HepG2 (cell line): ENCODE data around the gene PTPRE. TPM values are rescaled to one million over a fixed set of nuclear protein-coding genes. Genes with fewer than 3 reads are reported as not detected.

Source experiments
- ATAC-seq: fragments of 200-7000 bp; cut with Tn5 transposase; 3 replicates; pipeline ENCODE4 v1.9.1; 2020; ENCODE audit warnings: mild to moderate bottlenecking, moderate library complexity
- BruUV-seq: library from RNA; stranded (reverse); fragments of 400-500 nt; replicated peaks from 2 replicates; lab custom pipeline; 2021; lab: Mats Ljungman, UMichigan
- CTCF ChIA-PET: fragments of 300-600 bp; formaldehyde crosslinking; extraction: SDS; loops from one replicate; lab custom pipeline; 2021; ENCODE audit warnings: low total read pairs, inconsistent platforms, low intra/inter-chr PET ratio; lab: Yijun Ruan, JAX
- POLR2A ChIA-PET: fragments of 350-600 bp; sonication (Branson Sonifier 250); formaldehyde crosslinking; loops from one replicate; lab custom pipeline; 2020; ENCODE audit warnings: antibody characterized with exemption, inconsistent platforms; lab: Yijun Ruan, JAX
- DNase-seq: peaks from one replicate; pipeline ENCODE4 v3.0.0-alpha.2; 2015; ENCODE audit warnings: low spot score
- FAIRE-seq: peaks from 3 replicates; lab custom pipeline; 2011; peaks lifted over from hg19 to GRCh38; lab: Jason Lieb, UNC
- H2AFZ ChIP-seq: one replicate; pipeline ENCODE4 v1.6.1; 2011; ENCODE audit warnings: low read length, inconsistent platforms
- H3K27ac ChIP-seq: fragments of 300-600 bp; 3 replicates; pipeline ENCODE4 v1.8.0; 2011; ENCODE audit warnings: mixed run types, mild to moderate bottlenecking, mixed read lengths, low read length, inconsistent platforms; ENCODE audit not compliant: insufficient read depth; ENCODE audit errors: extremely low read length
- H3K27me3 ChIP-seq, 2 experiments: fragments of 200-600 bp in 1 of 2; 2 replicates in 1 of 2; 3 replicates in 1 of 2; pipeline versions ENCODE4 v1.6.0 to v1.8.0; 2011; ENCODE audit warnings: low read length in 2 of 2, mild to moderate bottlenecking in 2 of 2, moderate library complexity in 2 of 2, inconsistent platforms in 1 of 2; ENCODE audit not compliant: insufficient read depth in 2 of 2, control insufficient read depth in 1 of 2
- H3K36me3 ChIP-seq, 2 experiments: fragments of 200-600 bp in 1 of 2; replicated peaks in 1 of 2; 2 replicates in 1 of 2; 3 replicates in 1 of 2; pipeline versions ENCODE4 v1.5.1 to v1.8.0; 2011; ENCODE audit warnings: low read length in 2 of 2, inconsistent platforms in 1 of 2; ENCODE audit not compliant: insufficient read depth in 2 of 2, control insufficient read depth in 1 of 2
- H3K4me1 ChIP-seq: 2 replicates; pipeline ENCODE4 v1.5.1; 2012; ENCODE audit warnings: low read length, inconsistent platforms; ENCODE audit not compliant: insufficient read depth
- H3K4me2 ChIP-seq: 2 replicates; pipeline ENCODE4 v1.6.0; 2011; ENCODE audit warnings: low read depth, low read length, inconsistent platforms
- H3K4me3 ChIP-seq, 3 experiments: fragments of 200-600 bp in 1 of 3; sonication (generic), shearing (Covaris generic) in 1 of 3; replicated peaks in 1 of 3; 2 replicates each; pipeline ENCODE4 v1.5.1; 2011 to 2016; ENCODE audit warnings: low read length in 3 of 3, inconsistent platforms in 2 of 3, low read depth in 2 of 3, mild to moderate bottlenecking in 2 of 3, control low read depth in 1 of 3, mixed read lengths in 1 of 3; ENCODE audit not compliant: insufficient read depth in 1 of 3
- H3K79me2 ChIP-seq: one replicate; pipeline ENCODE4 v1.6.1; 2011; ENCODE audit warnings: low read length, inconsistent platforms; ENCODE audit not compliant: insufficient read depth
- H3K9ac ChIP-seq: 2 replicates; pipeline ENCODE4 v1.6.0; 2011; ENCODE audit warnings: mild to moderate bottlenecking, low read depth, low read length, inconsistent platforms; ENCODE audit not compliant: insufficient read depth
- H3K9me3 ChIP-seq: 2 replicates; pipeline ENCODE4 v1.5.1; 2012; ENCODE audit warnings: mild to moderate bottlenecking, low read length
- H4K20me1 ChIP-seq: 2 replicates; pipeline ENCODE4 v1.6.0; 2011; ENCODE audit warnings: inconsistent platforms, mild to moderate bottlenecking, low read length, moderate library complexity; ENCODE audit not compliant: insufficient read depth
- ATAD3A ChIP-seq: sonication (generic); formaldehyde crosslinking; IDR thresholded peaks from 2 replicates; pipeline ENCODE4 v1.4.0; 2020; ENCODE audit warnings: missing genetic modification reagents
- CCDC6 ChIP-seq: sonication (generic); formaldehyde crosslinking; IDR thresholded peaks from 2 replicates; pipeline ENCODE4 v1.8.1; 2022; ENCODE audit warnings: mild to moderate bottlenecking, missing genetic modification reagents, moderate library complexity
- FOXK1 ChIP-seq: sonication (generic); formaldehyde crosslinking; IDR thresholded peaks from 2 replicates; pipeline ENCODE4 v1.4.0; 2020; ENCODE audit warnings: low read depth, missing genetic modification reagents, borderline replicate concordance
- HMG20A ChIP-seq: IDR thresholded peaks from 2 replicates; pipeline ENCODE4 v1.6.1; 2016; ENCODE audit warnings: borderline replicate concordance
- KLF6 ChIP-seq: IDR thresholded peaks from 2 replicates; pipeline ENCODE4 v1.8.0; 2016; ENCODE audit warnings: missing biosample characterization, missing genetic modification reagents
- MEF2D ChIP-seq: sonication (generic); formaldehyde crosslinking; IDR thresholded peaks from 2 replicates; pipeline ENCODE4 v1.5.1; 2020; ENCODE audit warnings: mild to moderate bottlenecking, missing genetic modification reagents
- MIXL1 ChIP-seq: IDR thresholded peaks from 2 replicates; pipeline ENCODE4 v1.6.1; 2016
- MZF1 ChIP-seq: sonication (generic); formaldehyde crosslinking; IDR thresholded peaks from 2 replicates; pipeline ENCODE4 v1.8.1; 2023; ENCODE audit warnings: mild to moderate bottlenecking, missing genetic modification reagents, borderline replicate concordance
- NCOA5 ChIP-seq: sonication (generic); formaldehyde crosslinking; IDR thresholded peaks from 2 replicates; pipeline ENCODE4 v1.4.0; 2020; ENCODE audit warnings: missing genetic modification reagents
- NFYB ChIP-seq: sonication (generic); formaldehyde crosslinking; IDR thresholded peaks from 2 replicates; pipeline ENCODE4 v1.4.0; 2020; ENCODE audit warnings: missing genetic modification reagents
- PRMT3 ChIP-seq: sonication (generic); formaldehyde crosslinking; IDR thresholded peaks from 2 replicates; pipeline ENCODE4 v1.8.1; 2022; ENCODE audit warnings: low read depth, mild to moderate bottlenecking, moderate library complexity, missing genetic modification reagents, borderline replicate concordance
- SRY ChIP-seq: sonication (generic); formaldehyde crosslinking; IDR thresholded peaks from 2 replicates; pipeline ENCODE4 v1.8.0; 2022; ENCODE audit warnings: mild to moderate bottlenecking, missing genetic modification reagents
- TFDP1 ChIP-seq: IDR thresholded peaks from 2 replicates; pipeline ENCODE4 v1.6.1; 2016; ENCODE audit warnings: missing compliant biosample characterization, missing genetic modification reagents, borderline replicate concordance
- ZNF605 ChIP-seq: sonication (generic); formaldehyde crosslinking; IDR thresholded peaks from 2 replicates; pipeline ENCODE4 v1.8.0; 2022; ENCODE audit warnings: mild to moderate bottlenecking, missing genetic modification reagents
- WGBS: methylation state at CpG from one replicate; pipeline ENCODE4 v1.1.6; 2017; ENCODE audit warnings: low lambda C conversion rate; 5-methylcytosine and 5-hydroxymethylcytosine counted together
- in situ Hi-C: cut with HindIII; loops from 2 replicates; pipeline ENCODE4 v1.10.0; 2017; ENCODE audit warnings: low pct_unique_long_range_greater_than_20kb; ENCODE audit not compliant: extremely low pct_ligation_motif_present
- intact Hi-C: fragments of 100-400 bp; cut with micrococcal nuclease; formaldehyde crosslinking; loops from one replicate; pipeline ENCODE4 v1.10.0; 2022; ENCODE audit not compliant: unreplicated experiment
- polyA plus RNA-seq, 8 experiments: library from polyadenylated mRNA; depleted of rRNA in 3 of 8; stranded (reverse) in 7 of 8; unstranded in 1 of 8; fragments of >200 nt; fragmentation: Illumina TruSeq in 4 of 8; extraction: Trizol in 4 of 8; gene quantifications; 2 replicates each; pipeline versions ENCODE4 v1.2.1 to v1.2.3, GENCODE V29; 2011 to 2016; ENCODE audit warnings: low read depth in 4 of 8, missing spikeins in 1 of 8, mixed read lengths in 1 of 8; ENCODE audit not compliant: insufficient read depth in 1 of 8
- total RNA-seq, 5 experiments: library from RNA; depleted of rRNA; stranded (reverse); fragments of >200 nt; fragmentation: Illumina TruSeq; extraction: Trizol; gene quantifications; 2 replicates each; pipeline ENCODE4 v1.2.3, GENCODE V29; 2016; ENCODE audit warnings: low read depth in 1 of 5
- TF ChIP-seq, protein P1 (sequence below): IDR thresholded peaks from 2 replicates; pipeline ENCODE4 v1.6.1; 2018; ENCODE audit warnings: missing genetic modification reagents
- TF ChIP-seq, protein P2 (sequence below): sonication (generic); formaldehyde crosslinking; IDR thresholded peaks from 2 replicates; pipeline ENCODE4 v1.4.0; 2020; ENCODE audit warnings: mild to moderate bottlenecking, missing genetic modification reagents

PTPRE gene
- total and polyA plus RNA-seq, 2 of the 13 experiments (the other 11 are each of a cell fraction or from before 2014, with no cell fraction given), result 0.01 to 0.02 TPM

DNA sequence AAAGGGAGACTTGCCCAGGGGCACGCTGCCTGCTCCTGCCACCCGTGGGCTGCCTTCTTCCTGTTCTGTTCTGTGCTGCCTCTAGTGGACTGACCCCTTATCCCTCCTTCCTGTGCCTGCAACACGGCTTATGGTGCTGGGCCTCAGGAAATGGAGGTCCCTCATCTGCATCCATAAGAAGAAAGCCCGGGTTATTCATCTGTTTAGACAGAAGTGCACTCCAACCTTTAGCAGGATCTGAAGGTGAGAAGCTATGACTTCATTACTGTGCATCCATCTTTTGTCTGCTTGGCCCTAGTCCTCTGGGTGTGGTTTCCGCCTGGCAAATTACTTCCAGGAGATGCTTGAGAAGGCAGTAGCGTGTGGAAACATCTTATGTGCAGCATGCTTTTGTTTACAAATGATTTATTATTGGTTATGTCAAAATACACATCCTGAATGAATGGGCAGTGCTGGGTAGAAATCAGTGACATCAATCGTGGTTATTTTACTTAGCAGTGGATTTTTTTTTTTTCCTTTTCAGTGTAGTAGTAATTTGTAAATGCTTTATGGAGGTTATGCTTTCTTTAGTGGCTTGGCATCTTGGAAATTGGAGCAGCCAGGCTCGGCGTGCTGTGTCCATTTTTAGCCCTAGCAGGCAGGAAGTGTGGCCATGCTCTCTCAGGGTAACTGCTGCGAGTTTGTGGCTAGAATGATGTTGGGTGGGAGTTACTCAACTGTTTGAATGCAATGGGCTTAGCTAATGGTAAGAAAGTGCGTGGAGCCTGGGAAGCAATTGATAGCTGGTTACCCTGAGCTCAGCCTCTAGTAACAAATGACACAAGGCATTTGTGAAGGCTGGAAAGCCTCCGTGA is 12.7 kb downstream of the PTPRE start (continued):
- TF ChIP-seq, protein P1, sequence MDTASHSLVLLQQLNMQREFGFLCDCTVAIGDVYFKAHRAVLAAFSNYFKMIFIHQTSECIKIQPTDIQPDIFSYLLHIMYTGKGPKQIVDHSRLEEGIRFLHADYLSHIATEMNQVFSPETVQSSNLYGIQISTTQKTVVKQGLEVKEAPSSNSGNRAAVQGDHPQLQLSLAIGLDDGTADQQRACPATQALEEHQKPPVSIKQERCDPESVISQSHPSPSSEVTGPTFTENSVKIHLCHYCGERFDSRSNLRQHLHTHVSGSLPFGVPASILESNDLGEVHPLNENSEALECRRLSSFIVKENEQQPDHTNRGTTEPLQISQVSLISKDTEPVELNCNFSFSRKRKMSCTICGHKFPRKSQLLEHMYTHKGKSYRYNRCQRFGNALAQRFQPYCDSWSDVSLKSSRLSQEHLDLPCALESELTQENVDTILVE, result no peak
- TF ChIP-seq KLF6 (no peak), MIXL1 (CRISPR knock-in tag) (no peak), NFYB (CRISPR knock-in tag) (no peak), TFDP1 (CRISPR knock-in tag) (no peak), FOXK1 (CRISPR knock-in tag) (no peak), HMG20A (no peak), ZNF605 (CRISPR knock-in tag) (no peak), ATAD3A (CRISPR knock-in tag) (no peak), SRY (no peak)

DNA sequence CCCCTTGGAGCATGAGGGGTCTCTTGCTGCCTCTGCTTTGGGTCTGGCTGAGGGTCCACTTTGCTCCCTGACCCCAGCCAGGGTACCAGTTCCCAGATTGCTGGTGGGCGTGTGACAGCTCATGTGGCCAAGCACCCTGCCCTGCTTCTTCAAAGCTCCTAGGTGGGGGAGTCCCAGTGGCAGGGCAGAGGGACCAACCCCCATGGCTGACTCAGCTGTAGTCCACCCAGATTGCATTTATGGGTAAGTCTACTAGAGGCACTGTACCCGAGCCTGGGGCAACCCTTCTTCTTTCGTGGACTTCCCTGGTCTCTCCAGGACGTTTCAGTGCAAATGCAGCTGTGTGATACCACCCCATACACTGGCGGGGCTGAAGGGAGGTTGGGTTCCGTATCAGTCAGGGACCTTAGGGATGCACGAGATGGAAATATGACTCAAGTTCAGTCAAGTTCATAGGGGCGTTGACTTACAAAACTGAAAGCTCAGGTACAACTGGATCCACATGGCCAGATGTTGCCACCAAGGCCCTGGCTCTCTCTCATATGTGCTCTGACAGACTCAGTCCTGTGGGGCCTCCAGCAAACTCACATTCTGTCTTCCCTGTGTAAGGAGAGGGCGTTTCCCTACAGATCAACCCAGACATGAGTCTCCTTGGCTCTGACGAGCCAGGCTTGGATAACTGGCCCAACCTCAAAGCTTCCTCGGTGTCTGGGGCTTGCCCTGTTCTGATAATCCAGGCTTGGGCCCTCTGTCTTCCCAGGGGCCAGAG is 13.6 kb downstream of the PTPRE start:
- in situ Hi-C loops, result no loop called here
- POLR2A ChIA-PET, result no interaction called here
- TF ChIP-seq NCOA5 (CRISPR knock-in tag) (no peak), PRMT3 (CRISPR knock-in tag) (no peak), MZF1 (no peak), MEF2D (CRISPR knock-in tag) (no peak), CCDC6 (CRISPR knock-in tag) (no peak)
- TF ChIP-seq, protein P2, sequence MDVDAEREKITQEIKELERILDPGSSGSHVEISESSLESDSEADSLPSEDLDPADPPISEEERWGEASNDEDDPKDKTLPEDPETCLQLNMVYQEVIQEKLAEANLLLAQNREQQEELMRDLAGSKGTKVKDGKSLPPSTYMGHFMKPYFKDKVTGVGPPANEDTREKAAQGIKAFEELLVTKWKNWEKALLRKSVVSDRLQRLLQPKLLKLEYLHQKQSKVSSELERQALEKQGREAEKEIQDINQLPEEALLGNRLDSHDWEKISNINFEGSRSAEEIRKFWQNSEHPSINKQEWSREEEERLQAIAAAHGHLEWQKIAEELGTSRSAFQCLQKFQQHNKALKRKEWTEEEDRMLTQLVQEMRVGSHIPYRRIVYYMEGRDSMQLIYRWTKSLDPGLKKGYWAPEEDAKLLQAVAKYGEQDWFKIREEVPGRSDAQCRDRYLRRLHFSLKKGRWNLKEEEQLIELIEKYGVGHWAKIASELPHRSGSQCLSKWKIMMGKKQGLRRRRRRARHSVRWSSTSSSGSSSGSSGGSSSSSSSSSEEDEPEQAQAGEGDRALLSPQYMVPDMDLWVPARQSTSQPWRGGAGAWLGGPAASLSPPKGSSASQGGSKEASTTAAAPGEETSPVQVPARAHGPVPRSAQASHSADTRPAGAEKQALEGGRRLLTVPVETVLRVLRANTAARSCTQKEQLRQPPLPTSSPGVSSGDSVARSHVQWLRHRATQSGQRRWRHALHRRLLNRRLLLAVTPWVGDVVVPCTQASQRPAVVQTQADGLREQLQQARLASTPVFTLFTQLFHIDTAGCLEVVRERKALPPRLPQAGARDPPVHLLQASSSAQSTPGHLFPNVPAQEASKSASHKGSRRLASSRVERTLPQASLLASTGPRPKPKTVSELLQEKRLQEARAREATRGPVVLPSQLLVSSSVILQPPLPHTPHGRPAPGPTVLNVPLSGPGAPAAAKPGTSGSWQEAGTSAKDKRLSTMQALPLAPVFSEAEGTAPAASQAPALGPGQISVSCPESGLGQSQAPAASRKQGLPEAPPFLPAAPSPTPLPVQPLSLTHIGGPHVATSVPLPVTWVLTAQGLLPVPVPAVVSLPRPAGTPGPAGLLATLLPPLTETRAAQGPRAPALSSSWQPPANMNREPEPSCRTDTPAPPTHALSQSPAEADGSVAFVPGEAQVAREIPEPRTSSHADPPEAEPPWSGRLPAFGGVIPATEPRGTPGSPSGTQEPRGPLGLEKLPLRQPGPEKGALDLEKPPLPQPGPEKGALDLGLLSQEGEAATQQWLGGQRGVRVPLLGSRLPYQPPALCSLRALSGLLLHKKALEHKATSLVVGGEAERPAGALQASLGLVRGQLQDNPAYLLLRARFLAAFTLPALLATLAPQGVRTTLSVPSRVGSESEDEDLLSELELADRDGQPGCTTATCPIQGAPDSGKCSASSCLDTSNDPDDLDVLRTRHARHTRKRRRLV (CRISPR knock-in tag), result no peak

More for the DNA sequence above, 13.6 kb downstream of the PTPRE start:
- H2AFZ ChIP-seq, result no peak overlapping the region
- H4K20me1 ChIP-seq, result no peaks in the 10 kb centered on the region
- intact Hi-C loops, result no loop called here
- H3K27me3 ChIP-seq, result peaks cover 0 to 8% of the 10 kb centered on the region in 2 experiments; a peak in 2 of 5 replicates
- no peak for FAIRE-seq
- no peak for DNase-seq
- H3K9me3 ChIP-seq, result no peaks in the 10 kb centered on the region
- ATAC-seq, result no peak
- BruUV-seq, result no TSS peak
- H3K27ac ChIP-seq, result no peak overlapping the region
- no peaks in the 10 kb centered on the region for H3K4me1 ChIP-seq
- H3K9ac ChIP-seq, result no peak overlapping the region
- no peak overlapping the region for H3K4me2 ChIP-seq
- CTCF ChIA-PET, result no interaction called here
- WGBS, result 7% methylated on average over 8 of the region's 11 CpGs
- H3K36me3 ChIP-seq, result no peaks in the 10 kb centered on the region
- no peak overlapping the region for H3K4me3 ChIP-seq
- H3K79me2 ChIP-seq, result no peaks in the 10 kb centered on the region
